Measurements from ENCODE around the gene CARM1. TPM values are rescaled to one million over a fixed set of nuclear protein-coding genes. Genes with fewer than 3 reads are reported as not detected.
A peak's percentile ranks its signal among the peaks of the same experiment; 100 is the strongest.
"Not testable (repeated sequence)": the region's sequence is repeated elsewhere in the genome, so short reads cannot be mapped to it uniquely, and the experiment has no call there.

CARM1 gene
- total RNA-seq, 1 donor from 2014 or later = 89.3 TPM

DNA sequence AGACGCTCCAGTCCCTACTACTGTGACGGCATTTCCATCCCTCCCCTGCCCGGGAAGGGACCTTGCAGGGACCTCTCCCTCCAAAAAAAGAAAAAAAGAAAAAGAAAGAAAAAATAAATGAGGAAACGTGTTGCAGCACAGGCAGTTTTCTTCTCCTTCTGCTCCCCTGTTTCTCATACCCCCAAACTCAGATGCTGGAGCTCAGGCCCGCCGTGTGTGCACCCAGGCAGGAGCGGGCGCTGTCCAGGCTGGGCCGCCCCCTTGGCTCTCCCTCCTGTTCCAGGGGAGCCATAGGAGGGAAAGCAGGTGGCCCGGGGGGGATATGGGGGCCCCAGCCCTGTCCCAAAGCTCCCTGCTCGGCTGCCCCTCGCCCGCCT, 51.3 kb downstream of the CARM1 start:
- Mint-ChIP-seq H3K36me3 (ENCODE audit: low read depth) (peaks cover 35% of the 10 kb centered on the region), H3K27me3 (ENCODE audit: low read depth) (no peaks in the 10 kb centered on the region), H3K27ac (no peak overlapping the region), H3K4me1 (ENCODE audit: low read depth) (peaks cover 6% of the 10 kb centered on the region), H3K4me3 (ENCODE audit: low read depth) (no peak overlapping the region), H3K9me3 (no peaks in the 10 kb centered on the region)
- intact Hi-C loops (cut with micrococcal nuclease) = no loop called here
- DNase-seq (ENCODE audit: low spot score) = no peak

DNA sequence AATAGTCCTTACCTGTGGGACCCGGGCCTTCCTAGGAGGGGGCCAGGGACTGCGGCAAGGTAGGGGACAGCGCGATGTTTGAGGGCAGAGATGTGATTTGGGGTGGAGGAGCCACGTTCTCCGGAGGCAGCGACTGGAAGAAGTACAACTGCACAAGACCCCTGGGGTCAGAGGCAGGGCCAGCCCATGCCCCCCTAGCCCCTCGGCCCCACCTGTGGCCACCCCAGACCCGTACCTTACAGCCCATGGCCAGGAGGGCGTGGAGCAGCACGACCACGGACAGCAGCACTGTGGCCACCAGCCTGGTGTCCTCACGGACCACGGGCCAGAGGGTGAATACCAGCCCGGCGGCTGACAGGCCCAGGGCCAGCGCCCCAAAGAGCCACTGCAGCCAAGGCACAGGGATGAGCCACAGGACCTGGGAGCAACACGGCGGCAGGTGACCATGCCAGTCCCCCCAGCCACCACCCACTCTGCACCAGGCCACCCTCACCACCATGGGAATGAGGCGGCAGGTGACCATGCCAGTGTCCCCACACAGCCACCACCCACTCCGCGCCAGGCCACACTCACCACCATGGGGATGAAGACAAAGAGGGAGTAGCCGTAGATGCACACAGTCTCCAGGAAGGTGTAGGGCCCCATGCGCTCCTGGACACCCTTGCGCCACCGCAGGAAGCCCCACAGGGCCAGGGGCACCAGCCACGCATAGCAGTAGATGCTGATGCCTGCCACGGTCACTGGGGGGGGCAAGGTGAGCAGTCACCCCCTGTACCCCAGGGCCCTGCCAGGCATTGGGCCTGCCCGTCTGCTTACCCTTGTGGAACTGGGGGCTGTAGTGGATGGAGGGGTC, 52.1 kb downstream of the CARM1 start:
- Mint-ChIP-seq H3K4me1 (ENCODE audit: low read depth) (peaks cover 10% of the 10 kb centered on the region), H3K9me3 (no peaks in the 10 kb centered on the region), H3K36me3 (ENCODE audit: low read depth) (peaks cover 35% of the 10 kb centered on the region), H3K27ac (no peak overlapping the region), H3K27me3 (ENCODE audit: low read depth) (no peaks in the 10 kb centered on the region), H3K4me3 (ENCODE audit: low read depth) (no peak overlapping the region)
- intact Hi-C loops (cut with micrococcal nuclease) = no loop called here
- DNase-seq (ENCODE audit: low spot score) = no peak

DNA sequence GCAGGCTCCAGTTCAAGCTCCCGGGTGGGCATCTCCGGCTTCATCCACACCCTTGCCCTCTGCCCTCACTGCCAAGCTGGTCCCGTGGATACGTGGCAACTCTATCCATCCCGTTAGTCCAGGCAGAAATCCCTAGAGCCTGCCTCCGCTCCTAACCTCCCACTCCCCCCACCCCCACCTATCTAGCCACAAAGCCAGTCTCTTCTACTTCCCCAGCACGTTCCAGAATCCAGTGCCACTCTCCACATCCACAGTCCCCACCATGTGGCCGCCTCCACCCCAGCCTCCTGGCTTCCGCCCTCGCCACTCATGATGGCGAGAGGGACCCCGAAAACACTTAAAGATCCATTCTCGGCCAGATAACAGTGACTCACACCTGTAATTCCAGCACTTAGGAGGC, 53.2 kb downstream of the CARM1 start:
- no peaks in the 10 kb centered on the region for H3K9me3 Mint-ChIP-seq
- H3K36me3 Mint-ChIP-seq (ENCODE audit: low read depth) = peaks cover 28% of the 10 kb centered on the region
- no peak overlapping the region for H3K4me3 Mint-ChIP-seq (ENCODE audit: low read depth)
- intact Hi-C loops (cut with micrococcal nuclease) = no loop called here
- no peak for DNase-seq (ENCODE audit: low spot score)
- no peak overlapping the region for H3K27ac Mint-ChIP-seq
- peaks cover 10% of the 10 kb centered on the region for H3K4me1 Mint-ChIP-seq (ENCODE audit: low read depth)
- H3K27me3 Mint-ChIP-seq (ENCODE audit: low read depth) = no peaks in the 10 kb centered on the region

DNA sequence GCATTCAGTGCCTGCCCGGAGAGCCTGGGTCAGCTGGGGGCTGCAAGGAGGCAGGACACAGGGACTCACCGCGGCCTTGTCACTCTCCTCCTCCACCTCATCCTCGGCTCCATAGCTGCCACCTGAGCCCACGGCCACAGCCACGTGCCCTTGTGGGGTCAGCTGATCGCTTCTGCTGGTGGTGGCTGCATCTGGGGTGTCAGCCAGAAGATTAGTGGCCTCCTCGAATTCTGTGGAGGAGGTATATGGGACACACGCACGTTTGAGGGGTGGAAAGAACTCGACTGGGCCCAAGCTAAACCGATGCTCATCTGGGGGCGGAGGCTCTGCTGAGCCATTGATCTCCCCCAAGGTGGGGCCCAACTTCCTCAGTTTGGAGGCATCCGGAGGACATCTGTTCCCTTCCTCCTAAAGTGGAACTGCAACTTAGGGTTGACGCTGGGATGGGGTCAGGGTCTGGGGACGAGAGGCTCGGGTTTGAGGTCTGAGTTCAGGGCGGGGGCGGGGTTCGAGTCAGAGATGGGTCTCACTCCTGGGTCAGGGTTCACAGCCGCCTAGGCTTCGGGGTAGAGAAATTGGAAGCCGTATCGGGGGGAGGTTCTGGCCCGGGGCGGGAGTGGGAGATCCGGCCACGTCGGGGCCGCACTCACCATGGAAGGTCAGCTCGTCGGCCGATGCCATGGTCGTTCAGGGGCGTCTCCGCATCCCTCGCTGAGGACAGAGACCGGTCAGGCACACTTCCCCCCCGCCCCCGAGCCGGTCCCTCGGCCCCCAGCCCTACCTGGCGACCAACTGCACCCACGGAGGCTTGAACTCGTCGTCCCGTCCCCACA, 56.6 kb downstream of the CARM1 start:
- Mint-ChIP-seq H3K4me3 (ENCODE audit: low read depth) (peak overlapping the region; percentile 94), H3K9me3 (no peaks in the 10 kb centered on the region), H3K27ac (peak overlapping the region; percentile 80), H3K4me1 (ENCODE audit: low read depth) (peaks cover 13% of the 10 kb centered on the region), H3K27me3 (ENCODE audit: low read depth) (no peaks in the 10 kb centered on the region), H3K36me3 (ENCODE audit: low read depth) (peaks cover 27% of the 10 kb centered on the region)
- no peak for DNase-seq (ENCODE audit: low spot score)
- intact Hi-C loops (cut with micrococcal nuclease) = loop anchor here (1.0 to 2.0 kb wide), 2 partner anchors 33 to 57 kb away; partner anchors contain the start of genes CARM1 and SMARCA4

DNA sequence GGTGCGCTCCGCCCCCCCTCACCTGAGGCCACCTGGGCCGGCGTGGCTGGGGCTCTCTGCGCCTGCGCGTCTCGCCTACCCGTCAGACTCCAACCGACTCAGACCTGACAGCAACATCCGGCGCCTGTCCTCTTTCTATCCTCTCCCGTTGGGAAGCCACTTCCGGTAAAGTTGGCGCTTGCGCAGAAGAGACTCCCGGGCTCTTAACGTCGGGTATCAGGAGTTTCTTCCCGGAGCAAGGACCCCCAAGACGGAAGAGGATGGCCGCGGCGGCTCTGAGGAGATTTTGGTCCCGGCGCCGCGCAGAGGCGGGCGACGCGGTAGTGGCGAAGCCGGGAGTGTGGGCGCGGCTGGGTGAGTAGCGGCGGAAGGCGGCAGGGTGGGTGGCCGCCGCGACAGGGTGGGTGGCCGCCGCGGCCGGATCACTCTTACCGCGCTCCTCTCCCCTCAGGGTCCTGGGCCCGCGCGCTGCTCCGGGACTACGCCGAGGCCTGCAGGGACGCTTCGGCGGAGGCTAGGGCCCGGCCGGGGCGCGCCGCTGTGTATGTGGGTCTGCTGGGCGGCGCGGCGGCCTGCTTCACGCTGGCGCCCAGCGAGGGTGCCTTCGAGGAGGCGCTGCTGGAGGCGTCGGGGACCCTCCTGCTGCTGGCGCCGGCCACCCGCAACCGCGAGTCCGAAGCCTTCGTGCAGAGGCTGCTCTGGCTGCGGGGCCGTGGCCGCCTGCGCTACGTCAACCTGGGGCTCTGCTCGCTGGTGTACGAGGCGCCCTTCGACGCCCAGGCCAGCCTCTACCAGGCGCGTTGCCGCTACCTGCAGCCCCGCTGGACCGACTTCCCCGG, 57.4 kb downstream of the CARM1 start, which contains the start of the genes TIMM29 and YIPF2:
TSS of gene TIMM29 (plus strand) at position 249 of the 839 bp plus-strand sequence. CDS start at position 261, 12 bp downstream.
TSS of gene YIPF2 (minus strand) at position 77 of the 839 bp plus-strand sequence. CDS start 229 bp downstream, outside the sequence.
- Mint-ChIP-seq H3K36me3 (ENCODE audit: low read depth) (peaks cover 27% of the 10 kb centered on the region), H3K4me1 (ENCODE audit: low read depth) (peaks cover 13% of the 10 kb centered on the region), H3K4me3 (ENCODE audit: low read depth) (peak within 1 kb of the TSS; percentile 94), H3K27ac (peak within 1 kb of the TSS; percentile 80), H3K27me3 (ENCODE audit: low read depth) (no peaks in the 10 kb centered on the region), H3K9me3 (no peaks in the 10 kb centered on the region)
- intact Hi-C loops (cut with micrococcal nuclease) = loop anchor here (1.0 to 2.0 kb wide), 2 partner anchors 33 to 58 kb away; partner anchors contain the start of genes CARM1 and SMARCA4
- DNase-seq (ENCODE audit: low spot score) = peak; percentile 91

DNA sequence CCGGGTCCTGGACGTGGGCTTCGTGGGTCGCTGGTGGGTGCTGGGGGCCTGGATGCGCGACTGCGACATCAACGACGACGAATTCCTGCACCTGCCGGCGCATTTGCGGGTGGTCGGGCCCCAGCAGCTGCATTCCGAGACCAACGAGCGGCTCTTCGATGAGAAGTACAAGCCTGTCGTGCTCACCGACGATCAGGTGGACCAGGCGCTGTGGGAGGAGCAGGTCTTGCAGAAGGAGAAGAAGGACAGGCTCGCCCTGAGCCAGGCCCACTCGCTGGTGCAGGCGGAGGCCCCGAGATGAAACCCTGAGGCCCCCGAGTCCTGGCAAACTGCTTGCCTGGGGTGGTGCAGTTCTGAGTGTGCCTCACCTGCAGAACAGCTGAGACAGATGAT, 58.0 kb downstream of the CARM1 start:
- Mint-ChIP-seq H3K9me3 (no peaks in the 10 kb centered on the region), H3K4me1 (ENCODE audit: low read depth) (peaks cover 13% of the 10 kb centered on the region), H3K36me3 (ENCODE audit: low read depth) (peaks cover 24% of the 10 kb centered on the region), H3K4me3 (ENCODE audit: low read depth) (peak overlapping the region; percentile 94), H3K27me3 (ENCODE audit: low read depth) (no peaks in the 10 kb centered on the region), H3K27ac (no peak overlapping the region)
- DNase-seq (ENCODE audit: low spot score) = no peak
- intact Hi-C loops (cut with micrococcal nuclease) = loop anchor here (2.0 kb wide), 1 partner anchor 59 kb away; the partner anchor contains the start of gene CARM1

DNA sequence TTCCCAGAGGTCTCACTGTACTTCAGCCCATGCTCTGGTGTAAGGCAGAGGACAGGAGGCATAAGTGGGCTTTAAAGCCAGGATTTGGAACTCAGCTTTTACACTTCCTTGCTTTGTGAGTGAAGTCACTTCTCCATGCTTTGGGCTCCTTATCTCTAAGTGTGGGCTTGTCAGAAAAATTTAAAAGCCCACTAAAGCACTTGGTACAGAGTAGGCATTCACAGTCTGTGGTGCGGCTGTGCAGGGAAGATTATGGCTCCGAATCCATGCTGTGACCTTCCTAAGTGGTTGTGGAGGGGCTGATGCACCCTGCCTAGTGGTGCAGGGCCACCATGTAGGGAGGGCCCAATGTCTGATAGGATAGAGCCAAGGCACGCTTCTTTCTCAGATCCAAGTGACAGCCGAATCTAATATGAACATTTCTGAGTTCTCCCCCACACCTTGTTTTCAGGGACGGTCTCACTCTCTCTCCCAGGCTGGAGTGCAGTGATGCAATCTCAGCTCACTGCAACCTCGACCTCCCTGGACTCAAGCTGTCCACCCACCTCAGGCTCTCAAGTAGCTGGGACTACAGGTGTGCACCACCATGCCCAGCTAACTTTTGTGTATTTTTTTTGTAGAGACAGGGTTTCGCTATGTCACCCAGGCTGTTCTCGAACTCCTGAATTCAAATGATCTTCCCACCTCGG, 64.2 kb downstream of the CARM1 start:
- intact Hi-C loops (cut with micrococcal nuclease) = loop anchor here (10.0 kb wide), 1 partner anchor 69 kb away; no protein-coding TSS in a partner anchor
- no peaks in the 10 kb centered on the region for H3K9me3 Mint-ChIP-seq
- H3K4me1 Mint-ChIP-seq (ENCODE audit: low read depth) = peaks cover 2% of the 10 kb centered on the region

DNA sequence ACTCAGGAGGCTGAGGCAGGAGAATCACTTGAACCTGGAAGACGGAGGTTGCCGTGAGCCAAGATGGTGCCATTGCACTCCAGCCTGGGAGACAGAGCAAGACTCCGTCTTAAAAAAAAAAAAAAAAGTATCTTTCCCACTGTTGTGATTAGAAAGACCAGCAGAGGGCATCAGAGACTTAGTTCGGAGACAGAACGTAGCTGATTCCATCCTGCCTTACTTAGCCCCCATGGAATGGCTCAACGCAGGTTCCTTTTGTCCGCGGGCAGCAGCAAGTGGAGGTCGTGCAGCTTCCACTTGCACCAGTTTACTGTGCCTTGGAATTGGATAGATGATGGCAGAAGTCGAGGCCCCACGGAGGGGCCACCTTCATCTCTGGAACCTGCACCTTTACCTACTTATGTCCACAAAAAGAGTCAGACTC, 65.3 kb downstream of the CARM1 start:
- no peak overlapping the region for H3K4me3 Mint-ChIP-seq (ENCODE audit: low read depth)
- no peak for DNase-seq (ENCODE audit: low spot score)
- H3K4me1 Mint-ChIP-seq (ENCODE audit: low read depth) = peaks cover 2% of the 10 kb centered on the region
- intact Hi-C loops (cut with micrococcal nuclease) = loop anchor here (10.0 kb wide), 1 partner anchor 68 kb away; no protein-coding TSS in a partner anchor
- H3K36me3 Mint-ChIP-seq (ENCODE audit: low read depth) = peaks cover 4% of the 10 kb centered on the region
- no peak overlapping the region for H3K27ac Mint-ChIP-seq
- H3K27me3 Mint-ChIP-seq (ENCODE audit: low read depth) = no peaks in the 10 kb centered on the region
- no peaks in the 10 kb centered on the region for H3K9me3 Mint-ChIP-seq

More for the DNA sequence above, 64.2 kb downstream of the CARM1 start:
- DNase-seq (ENCODE audit: low spot score) = no peak
- H3K27me3 Mint-ChIP-seq (ENCODE audit: low read depth) = no peaks in the 10 kb centered on the region
- no peak overlapping the region for H3K27ac Mint-ChIP-seq
- H3K36me3 Mint-ChIP-seq (ENCODE audit: low read depth) = peaks cover 7% of the 10 kb centered on the region
- no peak overlapping the region for H3K4me3 Mint-ChIP-seq (ENCODE audit: low read depth)

DNA sequence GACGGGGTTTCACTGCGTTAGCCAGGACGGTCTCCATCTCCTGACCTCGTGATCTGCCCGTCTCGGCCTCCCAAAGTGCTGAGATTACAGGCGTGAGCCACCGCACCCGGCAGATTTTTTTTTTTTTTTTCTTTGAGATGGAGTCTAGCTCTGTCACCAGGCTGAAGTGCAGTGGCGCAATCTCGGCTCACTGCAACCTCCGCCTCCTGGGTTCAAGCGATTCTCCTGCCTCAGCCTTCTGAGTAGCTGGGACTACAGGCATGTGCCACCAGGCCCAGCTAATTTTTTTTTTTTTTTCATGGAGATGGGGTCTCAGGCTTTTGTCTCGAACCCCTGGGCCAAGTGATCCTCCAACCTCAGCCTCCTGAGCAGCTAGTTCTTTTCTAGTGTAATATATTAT, 70.3 kb downstream of the CARM1 start:
- H3K27ac Mint-ChIP-seq; H3K9me3 Mint-ChIP-seq; H3K4me1 Mint-ChIP-seq (ENCODE audit: low read depth); DNase-seq (ENCODE audit: low spot score); H3K4me3 Mint-ChIP-seq (ENCODE audit: low read depth); H3K27me3 Mint-ChIP-seq (ENCODE audit: low read depth); H3K36me3 Mint-ChIP-seq (ENCODE audit: low read depth): not testable (repeated sequence)
- intact Hi-C loops (cut with micrococcal nuclease) = loop anchor here (1.0 kb wide), 1 partner anchor 22 kb away; no protein-coding TSS in a partner anchor

DNA sequence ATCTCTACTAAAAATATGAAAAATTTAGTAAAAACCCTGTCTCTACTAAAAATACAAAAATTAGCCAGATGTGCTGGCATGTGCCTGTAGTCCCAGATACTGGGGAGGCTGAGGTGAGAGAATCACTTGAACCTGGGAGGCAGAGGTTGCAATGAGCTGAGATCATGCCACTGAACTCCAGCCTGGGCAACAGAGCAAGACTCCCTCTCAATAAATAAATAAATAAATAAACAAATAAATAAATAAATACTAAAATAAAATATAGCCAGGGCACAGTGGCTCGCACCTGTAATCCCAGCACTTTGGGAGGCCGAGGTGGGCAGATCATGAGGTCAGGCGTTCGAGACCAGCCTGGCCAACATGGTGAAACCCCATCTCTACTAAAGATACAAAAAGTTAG, 72.1 kb downstream of the CARM1 start:
- H3K27ac Mint-ChIP-seq; H3K9me3 Mint-ChIP-seq; H3K36me3 Mint-ChIP-seq (ENCODE audit: low read depth); H3K4me3 Mint-ChIP-seq (ENCODE audit: low read depth); H3K27me3 Mint-ChIP-seq (ENCODE audit: low read depth); H3K4me1 Mint-ChIP-seq (ENCODE audit: low read depth); intact Hi-C loops (cut with micrococcal nuclease); DNase-seq (ENCODE audit: low spot score): not testable (repeated sequence)

DNA sequence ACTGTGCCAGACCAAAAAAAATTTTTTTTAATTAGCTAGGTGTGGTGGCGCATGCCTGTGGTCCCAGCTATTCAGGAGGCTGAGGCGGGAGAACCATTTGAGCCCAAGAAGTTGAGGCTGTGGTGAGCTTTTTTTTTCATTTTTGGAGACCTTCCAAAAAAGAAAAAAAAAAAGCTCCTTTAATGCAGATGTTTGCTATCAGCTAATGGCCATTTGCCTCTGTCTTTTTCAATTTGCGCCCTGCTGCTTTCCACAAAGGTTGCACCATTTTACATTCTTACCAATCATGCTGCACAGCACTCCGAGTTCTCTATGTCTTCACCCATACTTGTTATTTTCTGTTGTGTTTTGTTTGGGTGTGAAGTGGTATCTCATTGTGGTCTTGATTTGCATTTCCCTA, 73.9 kb downstream of the CARM1 start:
- Mint-ChIP-seq H3K27me3 (ENCODE audit: low read depth) (no peaks in the 10 kb centered on the region), H3K36me3 (ENCODE audit: low read depth) (no peaks in the 10 kb centered on the region), H3K9me3 (no peaks in the 10 kb centered on the region), H3K27ac (no peak overlapping the region), H3K4me1 (ENCODE audit: low read depth) (peaks cover 6% of the 10 kb centered on the region), H3K4me3 (ENCODE audit: low read depth) (no peak overlapping the region)
- no peak for DNase-seq (ENCODE audit: low spot score)
- intact Hi-C loops (cut with micrococcal nuclease) = no loop called here
